Liver (tissue), 9 donors: ENCODE data around the gene MEDAG. TPM values are rescaled to one million over a fixed set of nuclear protein-coding genes. Genes with fewer than 3 reads are reported as not detected.

ENCODE experiments used
- DNase-seq: peaks from one replicate; pipeline ENCODE4 v3.0.0-alpha.2; 2017; ENCODE audit warnings: low spot score
- H3K27ac ChIP-seq, 2 donors: one replicate each; pipeline ENCODE4 v1.7.0; 2013; ENCODE audit warnings: inconsistent platforms in 2 of 2, low read length in 2 of 2, control low read depth in 1 of 2, low read depth in 1 of 2, mild to moderate bottlenecking in 1 of 2
- H3K27me3 ChIP-seq, 4 donors: one replicate each; pipeline versions ENCODE4 v1.6.1 to v1.7.0; 2013; ENCODE audit warnings: low read length in 3 of 4, inconsistent platforms in 1 of 4, mild to moderate bottlenecking in 1 of 4, moderate library complexity in 1 of 4; ENCODE audit not compliant: control insufficient read depth in 4 of 4, insufficient read depth in 4 of 4
- H3K36me3 ChIP-seq, 4 donors: one replicate each; pipeline versions ENCODE4 v1.6.1 to v1.7.0; 2013; ENCODE audit warnings: low read length in 3 of 4, mild to moderate bottlenecking in 3 of 4, low read depth in 1 of 4, moderate library complexity in 1 of 4; ENCODE audit not compliant: control insufficient read depth in 4 of 4, insufficient read depth in 3 of 4
- H3K4me1 ChIP-seq, 4 donors: one replicate each; pipeline versions ENCODE4 v1.6.1 to v1.7.0; 2013; ENCODE audit warnings: low read length in 3 of 4, mild to moderate bottlenecking in 3 of 4, moderate library complexity in 1 of 4; ENCODE audit not compliant: control insufficient read depth in 4 of 4, insufficient read depth in 4 of 4
- H3K4me3 ChIP-seq, 3 donors: one replicate each; pipeline versions ENCODE4 v1.6.1 to v1.7.0; 2013; ENCODE audit warnings: low read length in 3 of 3, control low read depth in 1 of 3, low read depth in 1 of 3, mild to moderate bottlenecking in 1 of 3
- H3K9ac ChIP-seq, 2 donors: one replicate each; pipeline ENCODE4 v1.7.0; 2013; ENCODE audit warnings: low read length in 2 of 2, mild to moderate bottlenecking in 2 of 2, moderate library complexity in 2 of 2, control low read depth in 1 of 2, low read depth in 1 of 2
- H3K9me3 ChIP-seq, 4 donors: one replicate each; pipeline versions ENCODE4 v1.6.1 to v1.7.0; 2013; ENCODE audit warnings: low read length in 3 of 4; ENCODE audit not compliant: control insufficient read depth in 4 of 4
- CTCF ChIP-seq: fragments of 150-350 bp; IDR thresholded peaks from 2 replicates; pipeline ENCODE4 v1.5.1; 2017; ENCODE audit warnings: improper control_type of control experiment, low read depth, low read length; ENCODE audit not compliant: missing input control
- EGR1 ChIP-seq, 2 donors: IDR thresholded peaks; 2 replicates each; pipeline ENCODE4 v1.6.1; 2016 to 2018; ENCODE audit warnings: antibody characterized with exemption in 2 of 2, low read depth in 2 of 2
- FOXA1 ChIP-seq: IDR thresholded peaks from 2 replicates; pipeline ENCODE4 v1.6.1; 2016; ENCODE audit warnings: antibody characterized with exemption
- GABPA ChIP-seq, 2 donors: IDR thresholded peaks in 1 of 2; conservative IDR thresholded peaks in 1 of 2; 2 replicates each; pipeline ENCODE4 v1.6.1; 2016; ENCODE audit warnings: antibody characterized with exemption in 2 of 2, mild to moderate bottlenecking in 1 of 2, moderate library complexity in 1 of 2
- HNF4A ChIP-seq, 2 donors: conservative IDR thresholded peaks; 2 replicates each; pipeline ENCODE4 v1.6.1; 2016; ENCODE audit warnings: antibody characterized with exemption in 2 of 2, mild to moderate bottlenecking in 2 of 2
- HNF4G ChIP-seq: IDR thresholded peaks from 2 replicates; pipeline ENCODE4 v1.6.1; 2016; ENCODE audit warnings: antibody characterized with exemption
- JUND ChIP-seq, 2 donors: IDR thresholded peaks; 2 replicates each; pipeline ENCODE4 v1.6.1; 2016; ENCODE audit warnings: antibody characterized with exemption in 2 of 2
- RAD21 ChIP-seq, 2 donors: IDR thresholded peaks; 2 replicates each; pipeline ENCODE4 v1.6.1; 2016; ENCODE audit warnings: antibody characterized with exemption in 2 of 2, mild to moderate bottlenecking in 2 of 2
- REST ChIP-seq: IDR thresholded peaks from 2 replicates; pipeline ENCODE4 v1.6.1; 2016; ENCODE audit warnings: antibody characterized with exemption, mild to moderate bottlenecking
- RXRA ChIP-seq, 2 donors: IDR thresholded peaks; 2 replicates each; pipeline ENCODE4 v1.6.1; 2017 to 2018; ENCODE audit warnings: antibody characterized with exemption in 2 of 2, mild to moderate bottlenecking in 1 of 2
- YY1 ChIP-seq: IDR thresholded peaks from 2 replicates; pipeline ENCODE4 v1.6.1; 2016; ENCODE audit warnings: antibody characterized with exemption, mild to moderate bottlenecking
- ZBTB33 ChIP-seq: IDR thresholded peaks from 2 replicates; pipeline ENCODE4 v1.6.1; 2016; ENCODE audit warnings: antibody characterized with exemption
- WGBS: extraction: QIAGEN DNeasy Blood & Tissue Kit; methylation state at CpG from one replicate; pipeline ENCODE4 v1.1.7; 2013; 5-methylcytosine and 5-hydroxymethylcytosine counted together
- polyA plus RNA-seq, 2 donors: library from polyadenylated mRNA; stranded (reverse) in 1 of 2; unstranded in 1 of 2; fragments of 200-250 nt in 1 of 2; fragments of >200 nt in 1 of 2; fragmentation: Nextera tagmentation in 1 of 2; extraction: Ambion mirVana in 1 of 2; gene quantifications; one replicate each; pipeline versions ENCODE4 v1.2.1 to v1.2.3, GENCODE V29; 2013 to 2015
- total RNA-seq, 2 donors: library from RNA; depleted of rRNA; stranded (reverse); fragments of >200 nt; gene quantifications; one replicate each; pipeline ENCODE4 v1.2.3, GENCODE V29; 2014
- TF ChIP-seq, protein P1 (sequence below): IDR thresholded peaks from 2 replicates; pipeline ENCODE4 v1.6.1; 2016; ENCODE audit warnings: antibody characterized with exemption
- donor health status: healthy.
- donor health status: healthy.
- donor health status: healthy.
- donor health status: healthy.
- donor health status: healthy.

MEDAG gene
- total and polyA plus RNA-seq, 4 donors = 0.05 to 0.50 (median 0.27) TPM

DNA sequence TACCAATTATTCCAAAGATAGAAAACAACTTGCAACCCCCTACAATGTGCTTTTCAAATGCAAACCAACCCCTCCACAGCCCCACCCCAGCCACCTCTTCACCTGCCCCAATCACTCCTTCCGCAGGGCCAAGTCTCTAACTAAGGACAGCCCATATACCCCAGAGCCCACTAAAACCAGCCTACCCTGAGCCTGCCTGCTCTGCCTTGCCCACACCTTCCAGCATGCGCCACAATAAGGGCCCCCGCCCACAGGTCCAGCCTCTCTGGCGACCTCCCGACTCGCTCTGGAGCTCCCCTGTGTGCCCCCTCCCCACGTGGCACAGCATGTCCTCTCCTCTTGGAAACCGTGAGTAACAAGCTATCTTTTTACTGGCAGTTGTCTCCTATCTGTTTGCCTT is 42.8 kb upstream of the MEDAG start:
- H3K9ac ChIP-seq = no peak overlapping the region
- no peak overlapping the region for H3K4me3 ChIP-seq
- peaks cover 0 to 2% (median 1%) of the 10 kb centered on the region in 4 donors for H3K4me1 ChIP-seq
- H3K27me3 ChIP-seq = no peaks in the 10 kb centered on the region
- DNase-seq = no peak
- TF ChIP-seq CTCF (no peak), YY1 (no peak), JUND (IDR thresholded peaks at IDR 0.05) (no peak), EGR1 (IDR thresholded peaks at IDR 0.05; ENCODE audit: low read depth in 2 of 2) (no peak), HNF4G (no peak), REST (no peak), RXRA (IDR thresholded peaks at IDR 0.05) (no peak), FOXA1 (no peak), GABPA (IDR thresholded peaks at IDR 0.05 in 1 of 2, conservative IDR thresholded peaks at IDR 0.05 in 1 of 2) (no peak), RAD21 (IDR thresholded peaks at IDR 0.05) (no peak), ZBTB33 (no peak), HNF4A (conservative IDR thresholded peaks at IDR 0.05) (no peak)
- TF ChIP-seq, protein P1, sequence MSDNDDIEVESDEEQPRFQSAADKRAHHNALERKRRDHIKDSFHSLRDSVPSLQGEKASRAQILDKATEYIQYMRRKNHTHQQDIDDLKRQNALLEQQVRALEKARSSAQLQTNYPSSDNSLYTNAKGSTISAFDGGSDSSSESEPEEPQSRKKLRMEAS = no peak
- WGBS = 90% methylated on average over 8 of the region's 8 CpGs
- H3K9me3 ChIP-seq = peaks cover 0 to 3% (median 0%) of the 10 kb centered on the region in 4 donors
- H3K27ac ChIP-seq = no peak overlapping the region
- H3K36me3 ChIP-seq = no peaks in the 10 kb centered on the region

DNA sequence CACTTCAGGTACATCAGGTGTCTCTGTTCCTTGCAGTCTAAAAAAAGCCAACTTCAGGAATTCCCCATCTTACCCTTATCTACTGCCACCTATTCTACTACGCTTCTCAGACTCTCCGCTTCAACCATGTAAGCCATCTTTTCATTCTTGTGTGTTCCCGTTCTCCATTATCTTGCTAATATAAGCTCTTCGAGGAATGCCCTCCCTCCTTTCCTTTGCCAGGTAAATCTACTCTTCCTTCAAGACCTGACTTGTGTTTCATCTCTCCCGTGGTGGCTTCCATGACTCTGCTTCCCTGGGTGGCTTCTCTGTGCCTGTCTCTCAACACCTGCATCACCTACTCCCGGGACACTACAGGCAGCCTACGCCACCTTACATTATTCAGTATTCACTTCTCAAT is 42.3 kb upstream of the MEDAG start:
- no peak for DNase-seq
- 91% methylated on average over 7 of the region's 7 CpGs for WGBS
- Histone ChIP-seq H3K4me3 (no peak overlapping the region), H3K36me3 (no peaks in the 10 kb centered on the region), H3K27ac (no peak overlapping the region), H3K27me3 (no peaks in the 10 kb centered on the region), H3K4me1 (peaks cover 0 to 2% (median 1%) of the 10 kb centered on the region in 4 donors), H3K9me3 (no peaks in the 10 kb centered on the region), H3K9ac (no peak overlapping the region)
- TF ChIP-seq CTCF = no peak
- no peak for TF ChIP-seq EGR1 (IDR thresholded peaks at IDR 0.05; ENCODE audit: low read depth in 2 of 2)
